SIG-M5 treated with dmso at 0.1 percent for 504 hours (cell line): ENCODE results near the gene GPR21.

Experiments
- DNase-seq: peaks from one replicate; lab custom pipeline; 2025; ENCODE audit not compliant: unreplicated experiment; lab: John Stamatoyannopoulos, UW

The GPR21 gene

DNA sequence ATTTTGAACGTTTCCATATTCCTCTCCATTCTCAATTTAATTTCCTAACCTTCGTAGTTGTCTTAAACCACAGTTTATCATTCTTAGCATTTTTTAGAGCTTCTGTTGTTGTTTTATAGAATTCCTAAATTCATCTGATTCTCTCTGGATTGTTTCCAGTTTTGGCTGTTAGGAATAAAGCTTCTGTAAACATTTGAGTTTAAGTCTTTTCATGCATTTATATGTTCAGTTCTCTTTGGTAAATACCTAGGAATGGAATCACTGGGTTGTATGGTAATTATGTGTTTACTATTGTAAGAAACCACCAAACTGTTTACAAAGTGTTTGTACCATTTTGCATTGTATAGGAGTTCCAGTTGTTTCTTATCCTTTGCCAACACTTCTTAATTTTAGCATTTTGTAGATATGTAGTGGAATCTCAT is 29.7 kb downstream of the GPR21 start:
- DNase-seq, result no peak

DNA sequence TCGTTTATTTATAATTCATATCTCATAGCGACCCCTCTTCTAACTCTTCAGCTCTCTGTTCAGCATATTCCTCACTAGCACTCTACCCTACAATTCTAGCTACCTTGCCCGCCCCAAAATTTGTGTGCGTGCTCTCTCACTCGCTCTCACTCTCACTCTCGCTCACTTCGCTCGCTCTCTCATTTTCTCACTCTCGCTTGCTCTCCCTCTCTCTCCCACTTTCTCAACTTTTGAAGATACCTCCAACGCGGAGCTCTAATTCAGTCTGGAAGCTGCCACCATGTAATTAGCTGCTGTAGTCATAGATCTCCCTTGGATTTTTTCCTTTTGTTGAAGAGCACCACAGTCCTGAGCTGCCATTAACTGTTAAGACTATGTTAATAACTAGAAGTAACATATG is 30.4 kb downstream of the GPR21 start:
- no peak for DNase-seq

- no peak for DNase-seq
These were observed 31.2 kb downstream of the GPR21 start for GRCh38 chr9:123064716-123065115.

- DNase-seq, result no peak
These were observed 31.7 kb downstream of the GPR21 start for GRCh38 chr9:123065196-123065595.

- no peak for DNase-seq
These were observed 33.7 kb downstream of the GPR21 start for GRCh38 chr9:123067136-123067535.

DNA sequence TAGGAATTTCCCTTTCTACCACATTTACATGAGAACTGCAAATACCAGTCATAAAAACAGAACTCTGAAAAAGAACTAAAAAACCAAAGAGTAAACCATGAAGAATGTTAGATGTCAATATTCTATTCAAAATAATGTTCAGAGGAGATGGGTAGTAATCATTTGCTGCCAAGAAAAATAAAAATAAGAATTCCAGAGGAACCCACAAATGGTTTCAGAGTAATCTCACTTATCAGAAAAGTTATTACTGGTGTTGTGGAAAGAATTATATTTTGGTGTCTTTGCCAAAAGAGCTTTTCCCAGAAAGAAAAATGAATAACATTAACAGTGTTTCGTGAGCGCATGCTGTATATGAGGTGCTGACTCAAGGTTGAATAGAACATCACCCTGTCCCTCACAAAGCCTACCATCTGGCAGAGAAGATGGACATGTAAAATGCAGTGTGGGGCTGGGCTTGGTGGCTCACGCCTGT is 35.6 kb downstream of the GPR21 start:
- DNase-seq, result no peak

GRCh38 chr9:123070198-123070597 is 36.7 kb downstream of the GPR21 start:
- no peak for DNase-seq

DNA sequence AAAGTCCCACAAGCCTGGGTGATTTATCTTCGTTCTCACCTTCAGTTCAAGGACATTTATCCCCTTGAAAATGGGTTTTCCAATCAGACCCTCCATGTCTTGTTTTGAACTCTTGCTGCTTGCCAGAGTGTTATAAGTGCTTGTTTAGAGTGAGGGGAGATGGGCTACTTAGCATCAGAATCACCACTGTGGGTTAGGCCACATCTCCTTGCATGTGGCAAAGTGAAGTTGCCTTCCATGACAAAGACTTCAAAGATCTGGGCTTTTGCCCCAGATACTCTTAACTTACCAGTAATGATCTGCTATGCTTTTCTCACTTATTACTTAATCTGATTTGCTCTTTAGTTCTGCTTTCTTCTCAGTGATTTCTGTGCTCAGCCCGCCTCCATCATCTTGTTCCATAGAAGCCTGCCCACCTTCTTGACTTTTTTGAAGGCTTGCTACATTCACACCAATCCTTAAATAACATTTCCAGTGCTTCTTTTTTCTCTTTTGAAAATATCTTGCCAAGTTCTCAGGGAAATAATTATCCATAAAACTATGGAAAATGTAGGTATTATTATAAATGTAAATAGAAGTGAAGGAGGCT is 39.0 kb downstream of the GPR21 start:
- DNase-seq, result no peak

- no peak for DNase-seq
These were observed 40.0 kb downstream of the GPR21 start for GRCh38 chr9:123073441-123073840.

DNA sequence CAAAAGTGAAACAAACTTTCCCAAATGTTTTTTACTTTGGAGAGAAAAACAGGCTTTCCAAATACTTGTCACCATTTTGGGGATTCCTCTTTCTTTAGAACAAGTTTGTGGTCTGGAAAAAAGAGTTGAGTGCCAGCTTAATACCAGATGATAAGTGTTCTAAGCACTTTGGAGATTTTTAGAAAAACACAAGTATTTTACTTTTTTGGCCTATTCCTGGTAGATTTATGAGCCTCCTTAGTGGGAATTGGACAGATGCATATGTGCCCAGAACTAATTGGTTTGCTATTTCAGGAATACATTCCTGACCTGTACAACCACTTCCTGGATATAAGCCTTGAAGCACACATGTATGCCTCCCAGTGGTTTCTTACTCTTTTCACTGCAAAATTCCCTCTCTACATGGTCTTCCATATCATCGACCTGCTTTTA is 40.5 kb downstream of the GPR21 start:
- no peak for DNase-seq

DNA sequence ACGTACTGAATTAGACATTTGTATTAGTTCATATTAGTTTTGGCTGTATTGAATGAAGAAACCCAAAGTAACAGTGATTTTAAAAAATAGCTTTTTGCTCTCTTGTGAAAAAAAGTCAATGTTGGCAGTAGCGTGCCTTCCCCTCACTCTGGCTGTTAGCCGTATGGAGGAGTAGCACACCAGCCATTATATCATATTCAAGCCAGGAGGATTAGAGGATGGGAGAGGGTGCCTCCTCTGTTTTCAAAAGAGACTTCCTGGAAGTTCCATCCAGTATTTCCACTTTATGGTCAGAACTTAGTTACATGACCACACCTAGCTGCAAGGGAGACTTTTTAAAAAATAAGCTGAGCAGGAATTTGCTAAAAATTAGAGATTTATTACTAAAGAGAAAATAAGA is 41.2 kb downstream of the GPR21 start:
- DNase-seq, result no peak

GRCh38 chr9:123080444-123080843 is 47.0 kb downstream of the GPR21 start:
- DNase-seq, result no peak

- DNase-seq, result peak; percentile 29
These were observed 48.4 kb downstream of the GPR21 start for GRCh38 chr9:123081824-123082223.

GRCh38 chr9:123083680-123084079 is 50.2 kb downstream of the GPR21 start:
- no peak for DNase-seq

- no peak for DNase-seq
These were observed 50.8 kb downstream of the GPR21 start for GRCh38 chr9:123084256-123084655.
